Measurements from ENCODE around the gene THSD7B. TPM values are rescaled to one million over a fixed set of nuclear protein-coding genes. Genes with fewer than 3 reads are reported as not detected.

The THSD7B gene
- total RNA-seq, 2 donors from 2014 or later: 0.51 to 5.4 TPM

DNA sequence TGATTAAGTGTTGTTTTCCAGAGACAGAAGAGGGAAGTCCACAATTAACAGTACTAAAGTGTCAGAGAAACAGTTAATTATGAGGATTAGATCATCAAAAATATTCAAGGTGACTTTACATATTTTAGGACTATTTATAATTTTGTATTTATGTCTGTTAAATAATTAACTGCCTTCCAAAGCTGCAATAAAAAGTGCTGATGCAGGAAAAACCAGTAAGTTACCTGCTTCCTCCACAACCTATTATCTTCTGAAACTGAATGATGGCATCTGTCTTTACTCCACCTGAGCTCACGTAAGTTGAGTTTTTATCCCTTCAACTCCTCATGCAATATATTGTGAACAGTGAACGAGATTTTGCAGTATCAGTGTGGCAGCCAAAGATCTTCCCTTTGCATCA, 570.7 kb downstream of the THSD7B start:
- H3K36me3 ChIP-seq: no peaks in the 10 kb centered on the region
- no peak for DNase-seq (ENCODE audit: low spot score)
- no peak overlapping the region for H3K27ac ChIP-seq
- 82% methylated on average over 2 of the region's 2 CpGs for WGBS
- H3K27me3 ChIP-seq (replicated peaks; ENCODE audit: insufficient read depth): no peaks in the 10 kb centered on the region
- intact Hi-C loops (cut with DNase I): no loop called here
- no peaks in the 10 kb centered on the region for H3K4me1 ChIP-seq (replicated peaks)
- TF ChIP-seq, protein P1, sequence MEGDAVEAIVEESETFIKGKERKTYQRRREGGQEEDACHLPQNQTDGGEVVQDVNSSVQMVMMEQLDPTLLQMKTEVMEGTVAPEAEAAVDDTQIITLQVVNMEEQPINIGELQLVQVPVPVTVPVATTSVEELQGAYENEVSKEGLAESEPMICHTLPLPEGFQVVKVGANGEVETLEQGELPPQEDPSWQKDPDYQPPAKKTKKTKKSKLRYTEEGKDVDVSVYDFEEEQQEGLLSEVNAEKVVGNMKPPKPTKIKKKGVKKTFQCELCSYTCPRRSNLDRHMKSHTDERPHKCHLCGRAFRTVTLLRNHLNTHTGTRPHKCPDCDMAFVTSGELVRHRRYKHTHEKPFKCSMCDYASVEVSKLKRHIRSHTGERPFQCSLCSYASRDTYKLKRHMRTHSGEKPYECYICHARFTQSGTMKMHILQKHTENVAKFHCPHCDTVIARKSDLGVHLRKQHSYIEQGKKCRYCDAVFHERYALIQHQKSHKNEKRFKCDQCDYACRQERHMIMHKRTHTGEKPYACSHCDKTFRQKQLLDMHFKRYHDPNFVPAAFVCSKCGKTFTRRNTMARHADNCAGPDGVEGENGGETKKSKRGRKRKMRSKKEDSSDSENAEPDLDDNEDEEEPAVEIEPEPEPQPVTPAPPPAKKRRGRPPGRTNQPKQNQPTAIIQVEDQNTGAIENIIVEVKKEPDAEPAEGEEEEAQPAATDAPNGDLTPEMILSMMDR (IDR thresholded peaks at IDR 0.05): no peak
- TF ChIP-seq POLR2AphosphoS5 (IDR thresholded peaks at IDR 0.05): no peak
- no peak for TF ChIP-seq POLR2A (IDR thresholded peaks at IDR 0.05)
- H3K9me3 ChIP-seq: no peaks in the 10 kb centered on the region
- H3K4me3 ChIP-seq: no peak overlapping the region

DNA sequence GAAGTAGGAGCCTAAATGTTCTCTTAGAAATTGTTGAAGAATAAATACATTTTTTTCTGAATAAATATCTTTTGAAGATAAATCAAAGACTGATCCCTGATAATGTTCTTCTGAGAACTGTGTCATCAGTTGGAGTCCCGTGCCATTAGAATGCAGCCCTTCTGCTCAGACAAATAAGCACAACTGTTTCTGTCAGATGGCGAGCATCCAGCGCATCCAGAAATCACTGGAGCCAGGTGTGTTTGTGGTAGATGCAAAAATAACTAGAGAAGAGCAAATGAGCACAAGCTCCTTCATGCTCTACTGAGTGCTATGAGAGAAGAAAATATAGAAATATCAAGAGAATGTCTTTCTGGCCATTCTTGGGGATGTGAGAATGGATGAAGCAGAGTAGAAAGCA, 573.7 kb downstream of the THSD7B start:
- Histone ChIP-seq H3K4me1 (replicated peaks) (no peaks in the 10 kb centered on the region), H3K27ac (no peak overlapping the region), H3K36me3 (no peaks in the 10 kb centered on the region), H3K4me3 (no peak overlapping the region), H3K27me3 (replicated peaks; ENCODE audit: insufficient read depth) (no peaks in the 10 kb centered on the region), H3K9me3 (no peaks in the 10 kb centered on the region)
- DNase-seq (ENCODE audit: low spot score): no peak
- no peak for TF ChIP-seq POLR2A (IDR thresholded peaks at IDR 0.05)
- TF ChIP-seq, protein P1 (IDR thresholded peaks at IDR 0.05): no peak
- no peak for TF ChIP-seq POLR2AphosphoS5 (IDR thresholded peaks at IDR 0.05)
- WGBS: 90% methylated on average over 3 of the region's 3 CpGs
- intact Hi-C loops (cut with DNase I): no loop called here

DNA sequence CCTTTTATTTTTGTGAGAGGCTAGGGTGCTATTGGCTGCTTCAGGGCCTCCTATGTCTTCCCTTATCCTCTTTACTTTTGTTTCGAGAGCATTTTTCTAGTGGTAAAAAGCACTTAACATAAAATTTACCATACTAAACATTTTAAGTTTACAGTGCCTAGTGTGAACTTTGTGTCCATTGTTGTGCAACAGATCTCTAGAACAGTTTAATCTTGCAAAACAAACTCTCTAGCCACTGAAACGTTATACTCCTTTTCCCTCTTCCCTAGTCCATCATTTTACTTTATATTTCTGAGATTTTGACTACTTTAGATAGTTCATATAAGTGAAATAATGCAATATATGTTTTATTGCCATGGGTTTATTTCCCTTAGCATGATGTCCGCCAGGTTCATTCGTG, 580.6 kb downstream of the THSD7B start:
- no peak for TF ChIP-seq POLR2A (IDR thresholded peaks at IDR 0.05)
- no peak for DNase-seq (ENCODE audit: low spot score)
- Histone ChIP-seq H3K27ac (no peak overlapping the region), H3K4me3 (no peak overlapping the region), H3K36me3 (no peaks in the 10 kb centered on the region), H3K4me1 (replicated peaks) (no peaks in the 10 kb centered on the region), H3K27me3 (replicated peaks; ENCODE audit: insufficient read depth) (no peaks in the 10 kb centered on the region), H3K9me3 (no peaks in the 10 kb centered on the region)
- 71% methylated on average over 4 of the region's 4 CpGs for WGBS
- intact Hi-C loops (cut with DNase I): no loop called here

DNA sequence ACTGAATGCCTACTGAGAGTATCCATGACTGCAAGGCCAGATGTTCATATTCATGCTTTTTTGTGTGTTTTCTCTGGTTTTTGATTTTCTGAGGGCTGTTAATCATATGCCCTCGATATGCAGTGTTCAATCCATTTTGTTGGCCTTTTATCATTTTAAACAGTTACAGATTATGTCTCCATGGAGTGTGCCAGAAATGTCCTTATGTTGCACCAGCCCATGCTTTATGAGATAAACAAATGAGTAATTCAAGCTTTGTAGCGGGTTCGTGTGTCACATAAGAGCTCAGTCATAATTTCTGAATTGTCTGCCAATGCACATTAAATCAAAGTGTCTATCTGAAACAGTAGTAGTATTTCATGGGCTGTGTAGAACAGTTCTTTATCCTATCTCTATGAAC, 583.0 kb downstream of the THSD7B start:
- TF ChIP-seq POLR2AphosphoS5 (IDR thresholded peaks at IDR 0.05) (no peak), POLR2A (IDR thresholded peaks at IDR 0.05) (no peak)
- TF ChIP-seq, protein P1 (IDR thresholded peaks at IDR 0.05): no peak
- Histone ChIP-seq H3K4me1 (replicated peaks) (no peaks in the 10 kb centered on the region), H3K27me3 (replicated peaks; ENCODE audit: insufficient read depth) (no peaks in the 10 kb centered on the region), H3K4me3 (no peak overlapping the region), H3K36me3 (no peaks in the 10 kb centered on the region), H3K27ac (no peak overlapping the region), H3K9me3 (no peaks in the 10 kb centered on the region)
- intact Hi-C loops (cut with DNase I): no loop called here
- DNase-seq (ENCODE audit: low spot score): no peak
- 64% methylated on average over 3 of the region's 3 CpGs for WGBS

DNA sequence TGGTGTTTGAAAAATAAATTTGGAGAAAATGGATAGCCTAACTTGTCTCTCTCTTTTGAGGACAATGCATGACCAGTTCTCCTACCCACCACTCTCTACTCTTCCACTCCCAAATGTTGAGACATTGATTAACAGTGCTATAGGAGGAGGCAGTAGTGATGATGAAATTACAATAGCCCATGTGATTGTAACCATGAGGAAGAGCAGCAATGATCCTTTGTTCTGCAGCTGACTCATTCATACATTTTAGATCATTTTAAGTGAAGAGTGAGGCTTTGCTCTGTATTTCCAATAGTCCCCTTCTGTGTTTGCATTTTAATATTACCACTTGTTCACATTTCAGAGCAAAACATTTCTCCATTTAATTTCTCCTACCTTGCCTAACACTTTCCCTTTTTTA, 592.3 kb downstream of the THSD7B start:
- H3K4me3 ChIP-seq: no peak overlapping the region

More for the DNA sequence above, 592.3 kb downstream of the THSD7B start:
- no peaks in the 10 kb centered on the region for H3K36me3 ChIP-seq
- TF ChIP-seq, protein P1 (IDR thresholded peaks at IDR 0.05): no peak
- TF ChIP-seq POLR2AphosphoS5 (IDR thresholded peaks at IDR 0.05) (no peak), POLR2A (IDR thresholded peaks at IDR 0.05) (no peak)
- no peaks in the 10 kb centered on the region for H3K9me3 ChIP-seq
- H3K27me3 ChIP-seq (replicated peaks; ENCODE audit: insufficient read depth): no peaks in the 10 kb centered on the region
- DNase-seq (ENCODE audit: low spot score): no peak
- intact Hi-C loops (cut with DNase I): no loop called here
- H3K27ac ChIP-seq: no peak overlapping the region
- H3K4me1 ChIP-seq (replicated peaks): no peaks in the 10 kb centered on the region

All from prostate gland (tissue), 2 donors.